Endothelial cell of umbilical vein (primary cell): ENCODE measurements around the gene ORM2. TPM values are rescaled to one million over a fixed set of nuclear protein-coding genes. Genes with fewer than 3 reads are reported as not detected.

Experiments used
- BruUV-seq: library from RNA; stranded (reverse); fragments of 400-500 nt; replicated peaks from 2 replicates; lab custom pipeline; 2021; lab: Mats Ljungman, UMichigan
- CTCF ChIA-PET: fragments of 300-600, 350-600 bp; sonication (Branson Sonifier 250); formaldehyde crosslinking; loops from one replicate; lab custom pipeline; 2021; ENCODE audit warnings: antibody characterized with exemption, inconsistent platforms; lab: Charles Lee
- POLR2A ChIA-PET: fragments of 300-600, 350-600 bp; sonication (Branson Sonifier 250); formaldehyde crosslinking; loops from one replicate; lab custom pipeline; 2021; ENCODE audit warnings: antibody characterized with exemption, inconsistent platforms; lab: Charles Lee
- DNase-seq: peaks from one replicate; pipeline ENCODE4 v3.0.0-alpha.2; 2011; ENCODE audit warnings: low read depth, low spot score
- FAIRE-seq: peaks from 2 replicates; lab custom pipeline; 2011; peaks lifted over from hg19 to GRCh38; lab: Jason Lieb, UNC
- H2AFZ ChIP-seq: 2 replicates; pipeline ENCODE4 v1.6.0; 2012; ENCODE audit warnings: low read depth, low read length, control low read depth, inconsistent platforms
- H3K27ac ChIP-seq: 2 replicates; pipeline ENCODE4 v1.5.1; 2011; ENCODE audit warnings: low read depth, mild to moderate bottlenecking, control low read depth, low read length, moderate library complexity; ENCODE audit not compliant: insufficient read depth
- H3K27me3 ChIP-seq, 2 experiments: 2 replicates each; pipeline versions ENCODE4 v1.6.0 to v1.6.1; 2011; ENCODE audit warnings: low read length in 2 of 2, mixed read lengths in 1 of 2; ENCODE audit not compliant: control insufficient read depth in 2 of 2, insufficient read depth in 2 of 2
- H3K36me3 ChIP-seq, 2 experiments: 2 replicates in 1 of 2; 3 replicates in 1 of 2; pipeline ENCODE4 v1.5.1; 2011; ENCODE audit warnings: low read length in 2 of 2, mild to moderate bottlenecking in 1 of 2, moderate library complexity in 1 of 2; ENCODE audit not compliant: control insufficient read depth in 2 of 2, insufficient read depth in 2 of 2; ENCODE audit errors: extremely low read depth in 1 of 2
- H3K4me1 ChIP-seq: 3 replicates; pipeline ENCODE4 v1.5.1; 2011; ENCODE audit warnings: mild to moderate bottlenecking, low read length; ENCODE audit not compliant: control insufficient read depth, insufficient read depth; ENCODE audit errors: extremely low read depth
- H3K4me2 ChIP-seq: 2 replicates; pipeline ENCODE4 v1.6.1; 2011; ENCODE audit warnings: low read length, control low read depth, mixed read lengths; ENCODE audit not compliant: insufficient read depth
- H3K4me3 ChIP-seq, 3 experiments: fragments of 200-600 bp in 1 of 3; sonication (generic), shearing (Covaris generic) in 1 of 3; replicated peaks in 1 of 3; 2 replicates each; pipeline ENCODE4 v1.5.1; 2011 to 2016; ENCODE audit warnings: control low read depth in 3 of 3, low read length in 3 of 3, mild to moderate bottlenecking in 2 of 3, inconsistent platforms in 1 of 3, low read depth in 1 of 3, moderate library complexity in 1 of 3; ENCODE audit not compliant: insufficient read depth in 1 of 3
- H3K79me2 ChIP-seq: 2 replicates; pipeline ENCODE4 v1.6.0; 2012; ENCODE audit warnings: low read length, inconsistent platforms; ENCODE audit not compliant: control insufficient read depth, insufficient read depth
- H3K9ac ChIP-seq: replicated peaks from 2 replicates; pipeline ENCODE3; 2011; ENCODE audit warnings: low read length, control low read depth; ENCODE audit not compliant: insufficient read depth; ENCODE audit errors: extremely low read depth
- H3K9me1 ChIP-seq: replicated peaks from 3 replicates; pipeline ENCODE4 v1.6.0; 2011; ENCODE audit warnings: mild to moderate bottlenecking, low read length; ENCODE audit not compliant: control insufficient read depth, insufficient read depth; ENCODE audit errors: extremely low read depth
- H3K9me3 ChIP-seq: replicated peaks from 2 replicates; pipeline ENCODE4 v1.5.1; 2012; ENCODE audit warnings: low read length, inconsistent platforms; ENCODE audit not compliant: control insufficient read depth, insufficient read depth
- H4K20me1 ChIP-seq: replicated peaks from 2 replicates; pipeline ENCODE3; 2011; ENCODE audit warnings: mild to moderate bottlenecking, low read length; ENCODE audit not compliant: control insufficient read depth, insufficient read depth; ENCODE audit errors: extremely low read depth
- EZH2 ChIP-seq: IDR thresholded peaks from 2 replicates; pipeline ENCODE4 v1.6.1; 2012; ENCODE audit warnings: borderline replicate concordance, low read depth, mild to moderate bottlenecking, moderate library complexity, low read length, inconsistent platforms; ENCODE audit not compliant: severe bottlenecking
- FOS ChIP-seq: IDR thresholded peaks from 2 replicates; pipeline ENCODE4 v1.6.1; 2011; ENCODE audit warnings: mild to moderate bottlenecking, low read length, moderate library complexity, borderline replicate concordance; ENCODE audit not compliant: insufficient read depth
- GATA2 ChIP-seq: IDR thresholded peaks from 2 replicates; pipeline ENCODE4 v1.7.0; 2011; ENCODE audit warnings: low read depth, mild to moderate bottlenecking, moderate library complexity, mixed read lengths, low read length; ENCODE audit not compliant: insufficient read length, insufficient read depth
- JUN ChIP-seq: IDR thresholded peaks from 2 replicates; pipeline ENCODE4 v1.6.1; 2011; ENCODE audit warnings: borderline replicate concordance, low read depth; ENCODE audit not compliant: insufficient read length, insufficient read depth
- MYC ChIP-seq: IDR thresholded peaks from one replicate; pipeline ENCODE4 v1.6.1; 2011; ENCODE audit warnings: mild to moderate bottlenecking, low read depth, low read length
- POLR2A ChIP-seq: IDR thresholded peaks from 2 replicates; pipeline ENCODE4 v1.6.1; 2012; ENCODE audit warnings: low read depth, mild to moderate bottlenecking, control low read depth, low read length
- POLR2AphosphoS5 ChIP-seq: IDR thresholded peaks from 2 replicates; pipeline ENCODE4 v1.6.1; 2012; ENCODE audit warnings: low read depth, mild to moderate bottlenecking, control low read depth, low read length, moderate library complexity; ENCODE audit not compliant: insufficient read depth
- dilution Hi-C: fragments of 300-500 bp; cut with MboI; formaldehyde crosslinking; loops from one replicate; pipeline ENCODE4 v1.15.0; 2019; ENCODE audit warnings: low sequenced_read_pairs; ENCODE audit not compliant: extremely low pct_ligation_motif_present
- intact Hi-C: fragments of 100-400 bp; cut with micrococcal nuclease; formaldehyde crosslinking; loops from one replicate; pipeline ENCODE4 v1.10.0; 2022
- polyA plus RNA-seq, 4 experiments: library from polyadenylated mRNA; depleted of rRNA in 3 of 4; stranded (reverse) in 3 of 4; unstranded in 1 of 4; fragments of >200 nt; gene quantifications; 2 replicates each; pipeline versions ENCODE4 v1.2.1 to v1.2.3, GENCODE V29; 2011 to 2012; ENCODE audit warnings: missing spikeins in 1 of 4
- total RNA-seq: library from RNA; stranded (reverse); gene quantifications from 2 replicates; pipeline ENCODE4 v1.2.3, GENCODE V29; 2021
- TF ChIP-seq, protein P1 (sequence below), 2 donors: IDR thresholded peaks; 1 replicate in 1 of 2; 2 replicates in 1 of 2; pipeline ENCODE4 v1.5.1; 2011; ENCODE audit warnings: low read length in 2 of 2, mild to moderate bottlenecking in 2 of 2, moderate library complexity in 2 of 2, control low read depth in 1 of 2, inconsistent platforms in 1 of 2, low read depth in 1 of 2; ENCODE audit not compliant: insufficient read depth in 1 of 2; ENCODE audit errors: extremely low read depth in 1 of 2
- TF ChIP-seq, protein P2 (sequence below): IDR thresholded peaks from 2 replicates; pipeline ENCODE4 v1.6.1; 2011; ENCODE audit not compliant: insufficient read depth, insufficient read length

ORM2 gene
- total and polyA plus RNA-seq, 2 donors (not counting 3 experiments of a cell fraction or from before 2014, with no cell fraction given) = not detected

DNA sequence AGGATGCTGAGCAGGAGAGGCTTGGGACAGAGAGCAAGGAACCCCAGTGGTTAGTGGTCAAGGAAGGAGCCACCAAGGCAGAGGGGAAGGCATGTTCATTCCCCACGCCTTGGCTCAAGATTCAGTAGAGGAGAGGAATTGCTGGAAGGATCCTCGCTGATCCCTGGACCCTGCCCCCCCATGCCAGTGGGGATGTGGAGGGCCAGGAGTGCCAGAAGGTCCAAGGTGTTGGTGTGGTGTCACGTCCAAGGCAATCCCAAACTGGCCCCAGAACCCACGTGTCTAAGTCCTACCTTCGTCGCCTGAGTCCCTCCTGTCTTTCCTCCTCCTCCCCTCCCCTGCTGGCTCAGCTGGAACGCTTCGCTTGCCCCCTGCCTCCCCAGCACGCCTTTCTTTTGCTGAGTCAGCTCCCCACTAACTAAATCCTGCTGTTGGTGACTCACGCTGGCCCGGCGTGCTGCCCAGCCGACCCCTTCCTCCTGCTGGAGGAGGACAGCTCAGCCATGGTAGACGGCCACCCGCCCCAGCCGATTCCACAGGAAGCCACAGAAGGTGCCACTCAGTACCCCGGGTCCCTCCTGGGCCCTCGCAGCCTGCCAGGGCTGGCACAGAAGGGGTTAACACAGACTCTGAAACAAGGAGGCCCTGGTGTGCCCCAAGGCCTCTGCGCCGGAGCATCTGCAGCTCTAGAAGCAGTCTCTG, 44.4 kb upstream of the ORM2 start:
- no TSS peak for BruUV-seq
- peak; percentile 85 for FAIRE-seq
- dilution Hi-C loops (loop anchor here (25.0 kb wide), 1 partner anchor 198 kb away; the partner anchor contains the start of genes AMBP and KIF12), intact Hi-C loops (loop anchor here (5.0 kb wide), 2 partner anchors 48 to 63 kb away; no protein-coding TSS in a partner anchor)
- H3K27me3 ChIP-seq = no peaks in the 10 kb centered on the region
- H3K4me2 ChIP-seq = no peak overlapping the region
- POLR2A ChIA-PET = no interaction called here
- H3K27ac ChIP-seq = no peak overlapping the region
- H3K36me3 ChIP-seq = peaks cover 0 to 2% of the 10 kb centered on the region in 2 experiments
- H2AFZ ChIP-seq = no peak overlapping the region
- CTCF ChIA-PET = interaction anchor here (0.7 to 5.3 kb wide), 7 partner anchors 21 to 203 kb away, joined by 3 to 55 read pairs (median 7); partner anchors contain the start of gene COL27A1
- H4K20me1 ChIP-seq = no peaks in the 10 kb centered on the region
- DNase-seq = peak; percentile 37
- peak; percentile 34 for TF ChIP-seq FOS
- TF ChIP-seq, protein P1, sequence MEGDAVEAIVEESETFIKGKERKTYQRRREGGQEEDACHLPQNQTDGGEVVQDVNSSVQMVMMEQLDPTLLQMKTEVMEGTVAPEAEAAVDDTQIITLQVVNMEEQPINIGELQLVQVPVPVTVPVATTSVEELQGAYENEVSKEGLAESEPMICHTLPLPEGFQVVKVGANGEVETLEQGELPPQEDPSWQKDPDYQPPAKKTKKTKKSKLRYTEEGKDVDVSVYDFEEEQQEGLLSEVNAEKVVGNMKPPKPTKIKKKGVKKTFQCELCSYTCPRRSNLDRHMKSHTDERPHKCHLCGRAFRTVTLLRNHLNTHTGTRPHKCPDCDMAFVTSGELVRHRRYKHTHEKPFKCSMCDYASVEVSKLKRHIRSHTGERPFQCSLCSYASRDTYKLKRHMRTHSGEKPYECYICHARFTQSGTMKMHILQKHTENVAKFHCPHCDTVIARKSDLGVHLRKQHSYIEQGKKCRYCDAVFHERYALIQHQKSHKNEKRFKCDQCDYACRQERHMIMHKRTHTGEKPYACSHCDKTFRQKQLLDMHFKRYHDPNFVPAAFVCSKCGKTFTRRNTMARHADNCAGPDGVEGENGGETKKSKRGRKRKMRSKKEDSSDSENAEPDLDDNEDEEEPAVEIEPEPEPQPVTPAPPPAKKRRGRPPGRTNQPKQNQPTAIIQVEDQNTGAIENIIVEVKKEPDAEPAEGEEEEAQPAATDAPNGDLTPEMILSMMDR (IDR thresholded peaks at IDR 0.05; ENCODE audit: extremely low read depth in 1 of 2, insufficient read depth in 1 of 2, low read depth in 1 of 2, low read length in 2 of 2) = no peak
- no peaks in the 10 kb centered on the region for H3K9me1 ChIP-seq
- H3K9me3 ChIP-seq = no peaks in the 10 kb centered on the region
- H3K4me1 ChIP-seq = no peaks in the 10 kb centered on the region
- H3K9ac ChIP-seq = no peak overlapping the region
- H3K4me3 ChIP-seq = no peak overlapping the region
- no peaks in the 10 kb centered on the region for H3K79me2 ChIP-seq

DNA sequence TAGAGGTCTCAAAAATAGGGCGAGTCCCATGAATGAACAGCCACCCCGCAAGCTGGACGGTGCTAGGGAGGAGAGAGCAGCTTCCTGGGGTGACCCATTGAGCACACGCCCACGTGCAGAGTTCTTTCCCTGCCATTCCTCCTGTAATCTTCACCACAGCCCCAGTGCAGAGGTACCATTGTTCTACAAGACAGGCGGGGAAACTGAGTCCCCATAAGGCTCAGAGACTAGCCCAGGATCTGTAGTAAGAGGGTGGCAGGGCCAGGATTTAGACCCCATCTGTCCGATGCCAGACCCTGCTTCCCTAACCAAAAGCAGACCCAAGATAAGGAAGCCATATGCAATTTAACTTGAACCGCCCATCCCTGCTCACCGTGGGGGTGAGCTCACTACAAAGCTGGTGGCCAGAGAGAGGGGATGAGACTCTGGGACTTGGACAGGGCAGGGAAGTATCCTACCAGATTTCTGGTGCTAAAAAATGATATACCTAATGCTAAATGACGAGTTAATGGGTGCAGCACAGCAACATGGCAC, 43.5 kb upstream of the ORM2 start:
- ChIA-PET CTCF (interaction anchor here (1.2 to 5.3 kb wide), 5 partner anchors 47 to 204 kb away, joined by 6 to 55 read pairs (median 13); partner anchors contain the start of gene COL27A1), POLR2A (no interaction called here)
- Histone ChIP-seq H2AFZ (no peak overlapping the region), H4K20me1 (no peaks in the 10 kb centered on the region), H3K36me3 (peaks cover 0 to 2% of the 10 kb centered on the region in 2 experiments), H3K79me2 (no peaks in the 10 kb centered on the region), H3K9me1 (no peaks in the 10 kb centered on the region), H3K4me2 (no peak overlapping the region), H3K27ac (no peak overlapping the region), H3K27me3 (no peaks in the 10 kb centered on the region), H3K4me3 (no peak overlapping the region), H3K9ac (no peak overlapping the region), H3K9me3 (no peaks in the 10 kb centered on the region), H3K4me1 (no peaks in the 10 kb centered on the region)
- BruUV-seq = no TSS peak
- no peak for DNase-seq
- TF ChIP-seq POLR2AphosphoS5 (no peak), JUN (no peak), POLR2A (no peak), GATA2 (no peak), FOS (no peak), MYC (no peak), EZH2 (no peak)
- TF ChIP-seq, protein P2, sequence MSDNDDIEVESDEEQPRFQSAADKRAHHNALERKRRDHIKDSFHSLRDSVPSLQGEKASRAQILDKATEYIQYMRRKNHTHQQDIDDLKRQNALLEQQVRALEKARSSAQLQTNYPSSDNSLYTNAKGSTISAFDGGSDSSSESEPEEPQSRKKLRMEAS = no peak
- TF ChIP-seq, protein P1 (IDR thresholded peaks at IDR 0.05; ENCODE audit: extremely low read depth in 1 of 2, insufficient read depth in 1 of 2, low read depth in 1 of 2, low read length in 2 of 2) = no peak
- intact Hi-C loops (loop anchor here (5.0 kb wide), 2 partner anchors 49 to 64 kb away; no protein-coding TSS in a partner anchor), dilution Hi-C loops (loop anchor here (25.0 kb wide), 1 partner anchor 199 kb away; the partner anchor contains the start of genes AMBP and KIF12)
- FAIRE-seq = no peak
